ENCODE results near the gene LYZL2.
"Not testable (repeated sequence)": the region's sequence is repeated elsewhere in the genome, so short reads cannot be mapped to it uniquely, and the experiment has no call there.

The LYZL2 gene

DNA sequence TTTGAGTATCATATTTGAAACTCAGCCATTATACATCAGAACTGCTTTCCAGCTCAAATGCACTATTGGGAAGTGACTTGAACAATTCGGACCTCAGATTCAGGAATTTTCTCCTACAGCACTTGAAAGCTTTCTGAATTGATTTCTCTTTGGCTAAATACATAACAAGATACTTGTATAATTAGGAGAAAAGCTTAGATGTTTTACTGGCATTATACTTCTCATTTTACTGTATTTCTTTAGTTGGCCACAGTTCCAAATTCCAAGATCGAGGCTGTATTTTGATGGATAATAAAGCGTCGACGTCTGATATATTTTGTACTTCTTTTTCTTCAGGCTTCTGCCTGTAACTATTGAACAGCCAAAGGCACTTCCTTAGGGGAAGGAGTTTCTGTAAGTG lies 26.7 kb upstream of the LYZL2 start:
- Histone ChIP-seq H3K27me3 (ENCODE audit: control insufficient read depth, insufficient read depth, low read length) (no peaks in the 10 kb centered on the region), H3K36me3 (ENCODE audit: control insufficient read depth, insufficient read depth, low read length) (no peaks in the 10 kb centered on the region), H3K4me1 (ENCODE audit: control insufficient read depth, insufficient read depth, low read length) (no peaks in the 10 kb centered on the region), H3K9ac (ENCODE audit: low read depth, low read length) (no peak overlapping the region), H3K4me3 (ENCODE audit: low read depth, low read length) (no peak overlapping the region), H3K9me3 (ENCODE audit: control insufficient read depth, insufficient read depth, low read length) (no peaks in the 10 kb centered on the region)

DNA sequence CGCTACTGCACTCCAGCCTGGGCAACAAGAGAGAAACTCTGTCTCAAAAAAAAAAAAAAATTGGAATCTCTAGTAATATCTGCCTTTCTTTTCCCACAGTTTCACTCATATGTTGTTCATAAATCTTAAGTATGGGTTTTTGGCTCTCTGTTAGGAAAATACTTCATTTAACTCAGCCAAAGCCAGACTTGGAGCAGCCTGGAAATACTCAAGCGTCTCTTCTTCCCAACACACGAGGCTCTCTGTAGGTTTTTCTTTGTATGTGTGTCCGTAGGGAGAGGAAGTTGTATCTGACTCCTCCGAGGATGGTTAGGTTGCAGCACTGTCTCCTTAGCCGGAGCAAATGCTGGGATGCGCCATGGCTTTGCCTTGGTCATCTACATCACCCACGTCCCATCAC lies 25.4 kb upstream of the LYZL2 start:
- H3K36me3 ChIP-seq (ENCODE audit: control insufficient read depth, insufficient read depth, low read length); H3K4me3 ChIP-seq (ENCODE audit: low read depth, low read length); H3K4me1 ChIP-seq (ENCODE audit: control insufficient read depth, insufficient read depth, low read length); H3K9me3 ChIP-seq (ENCODE audit: control insufficient read depth, insufficient read depth, low read length); H3K9ac ChIP-seq (ENCODE audit: low read depth, low read length); H3K27me3 ChIP-seq (ENCODE audit: control insufficient read depth, insufficient read depth, low read length): not testable (repeated sequence)

DNA sequence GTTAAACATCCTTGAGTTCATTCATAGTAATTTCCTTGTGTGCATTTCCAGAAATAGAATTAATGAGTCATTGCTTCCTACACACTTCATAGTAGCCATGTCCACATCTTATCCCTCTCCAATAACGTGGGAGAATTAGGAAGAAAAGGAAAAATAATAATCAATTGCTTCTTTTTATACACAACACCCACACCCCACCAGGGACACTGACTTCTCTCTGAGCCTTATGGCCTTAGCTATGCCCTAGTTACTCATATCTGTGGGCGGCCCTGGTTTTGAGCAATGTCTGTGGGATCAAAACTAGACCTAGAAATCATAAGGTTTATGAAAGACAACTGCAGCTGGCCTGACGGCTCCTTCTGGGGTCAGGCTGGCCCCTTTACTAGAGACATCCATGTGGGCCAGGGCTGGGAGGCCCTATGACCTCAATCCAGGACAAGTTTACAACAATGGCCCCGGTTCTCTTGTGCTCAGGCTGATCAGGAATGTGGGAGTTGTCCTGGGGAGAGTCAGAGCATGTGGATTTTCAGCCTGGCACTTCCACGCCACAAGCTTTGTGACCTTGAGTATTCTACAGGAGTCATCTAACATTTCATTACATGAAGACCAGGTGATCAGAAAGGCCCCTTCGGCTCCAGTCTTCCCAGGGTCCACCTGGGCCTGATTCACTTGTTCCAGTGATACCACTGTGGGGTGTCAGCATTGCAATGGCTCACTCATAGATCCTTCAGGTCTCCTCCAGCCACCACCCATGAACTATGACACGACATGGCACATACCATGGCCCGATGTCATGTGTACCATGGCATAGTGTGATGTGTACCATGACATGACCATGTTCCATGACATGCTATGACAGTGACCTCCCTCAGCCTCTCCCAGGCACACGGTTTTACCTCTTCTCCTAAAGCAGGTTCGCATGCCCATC lies 22.2 kb upstream of the LYZL2 start:
- not testable (repeated sequence) for H3K9ac ChIP-seq (ENCODE audit: low read depth, low read length); H3K36me3 ChIP-seq (ENCODE audit: control insufficient read depth, insufficient read depth, low read length); H3K4me3 ChIP-seq (ENCODE audit: low read depth, low read length); H3K4me1 ChIP-seq (ENCODE audit: control insufficient read depth, insufficient read depth, low read length); H3K9me3 ChIP-seq (ENCODE audit: control insufficient read depth, insufficient read depth, low read length); H3K27me3 ChIP-seq (ENCODE audit: control insufficient read depth, insufficient read depth, low read length)

DNA sequence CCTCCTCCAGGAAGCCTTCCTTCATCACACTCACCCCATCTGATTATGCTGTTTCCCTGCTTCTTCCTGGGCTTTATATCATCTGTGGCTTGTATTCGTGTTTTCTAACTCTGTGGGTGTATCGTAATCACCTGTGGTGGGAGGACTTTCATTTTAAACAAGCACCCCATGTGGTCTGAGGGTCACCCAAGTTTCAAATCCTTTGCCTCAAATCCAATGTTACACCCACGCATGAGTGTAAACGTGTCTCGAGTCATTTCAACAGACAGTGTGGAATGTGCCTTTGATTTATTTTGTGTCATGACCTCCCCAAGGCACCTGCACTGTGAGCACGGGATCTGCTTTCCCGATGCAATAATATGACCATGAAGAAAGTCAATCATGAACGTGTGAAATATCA lies 17.5 kb upstream of the LYZL2 start:
- Histone ChIP-seq H3K4me1 (ENCODE audit: control insufficient read depth, insufficient read depth, low read length) (peaks cover 5% of the 10 kb centered on the region), H3K9me3 (ENCODE audit: control insufficient read depth, insufficient read depth, low read length) (no peaks in the 10 kb centered on the region), H3K9ac (ENCODE audit: low read depth, low read length) (no peak overlapping the region), H3K27me3 (ENCODE audit: control insufficient read depth, insufficient read depth, low read length) (no peaks in the 10 kb centered on the region), H3K4me3 (ENCODE audit: low read depth, low read length) (no peak overlapping the region), H3K36me3 (ENCODE audit: control insufficient read depth, insufficient read depth, low read length) (no peaks in the 10 kb centered on the region)

DNA sequence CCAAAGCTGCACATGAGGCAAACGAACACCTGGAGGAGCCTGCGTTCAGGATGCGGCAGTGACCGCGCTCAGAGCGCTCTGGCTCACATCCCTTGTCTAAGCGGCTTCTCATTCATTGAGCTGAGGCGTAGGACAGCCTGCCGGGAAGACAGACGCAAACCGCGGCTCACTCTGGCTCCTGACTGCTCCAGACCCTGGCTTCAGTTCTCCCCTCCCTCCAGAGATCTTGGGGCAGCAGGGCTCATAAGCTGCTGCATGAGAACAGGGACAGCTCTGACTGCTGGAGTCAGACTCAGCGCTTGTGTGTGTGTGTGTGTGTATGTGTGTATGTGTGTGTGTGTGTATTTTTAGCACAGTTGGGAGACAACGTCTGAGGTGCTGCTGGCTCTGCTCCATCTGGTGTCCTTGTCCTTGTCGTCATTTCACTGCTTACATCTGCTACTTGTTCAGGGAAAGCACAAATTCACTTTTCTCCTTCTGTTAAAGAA lies 15.8 kb upstream of the LYZL2 start:
- Histone ChIP-seq H3K4me1 (ENCODE audit: control insufficient read depth, insufficient read depth, low read length) (peaks cover 5% of the 10 kb centered on the region), H3K9me3 (ENCODE audit: control insufficient read depth, insufficient read depth, low read length) (no peaks in the 10 kb centered on the region), H3K4me3 (ENCODE audit: low read depth, low read length) (no peak overlapping the region), H3K36me3 (ENCODE audit: control insufficient read depth, insufficient read depth, low read length) (no peaks in the 10 kb centered on the region), H3K27me3 (ENCODE audit: control insufficient read depth, insufficient read depth, low read length) (no peaks in the 10 kb centered on the region), H3K9ac (ENCODE audit: low read depth, low read length) (no peak overlapping the region)

DNA sequence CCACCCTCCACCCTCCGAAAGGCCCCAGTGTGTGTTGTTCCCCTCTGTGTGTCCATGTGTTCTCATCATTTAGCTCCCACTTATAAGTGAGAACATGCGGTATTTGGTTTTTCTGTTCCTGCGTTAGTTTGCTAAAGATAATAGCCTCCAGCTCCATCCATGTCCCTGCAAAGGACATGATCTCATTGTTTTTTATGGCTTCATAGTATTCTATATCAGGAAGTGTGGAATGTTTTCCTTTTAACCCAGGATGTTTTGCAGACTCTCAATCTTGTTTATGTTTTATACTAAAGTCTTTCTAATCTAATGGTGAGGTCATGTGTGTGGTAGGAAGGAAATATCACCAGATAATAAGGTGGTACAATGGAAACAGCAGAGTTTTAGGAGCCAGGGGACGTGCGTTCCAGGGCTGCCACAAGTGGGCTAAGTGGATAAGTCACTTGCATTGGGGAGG lies 14.9 kb upstream of the LYZL2 start:
- H3K9me3 ChIP-seq (ENCODE audit: control insufficient read depth, insufficient read depth, low read length); H3K36me3 ChIP-seq (ENCODE audit: control insufficient read depth, insufficient read depth, low read length); H3K9ac ChIP-seq (ENCODE audit: low read depth, low read length); H3K4me3 ChIP-seq (ENCODE audit: low read depth, low read length); H3K27me3 ChIP-seq (ENCODE audit: control insufficient read depth, insufficient read depth, low read length); H3K4me1 ChIP-seq (ENCODE audit: control insufficient read depth, insufficient read depth, low read length): not testable (repeated sequence)

DNA sequence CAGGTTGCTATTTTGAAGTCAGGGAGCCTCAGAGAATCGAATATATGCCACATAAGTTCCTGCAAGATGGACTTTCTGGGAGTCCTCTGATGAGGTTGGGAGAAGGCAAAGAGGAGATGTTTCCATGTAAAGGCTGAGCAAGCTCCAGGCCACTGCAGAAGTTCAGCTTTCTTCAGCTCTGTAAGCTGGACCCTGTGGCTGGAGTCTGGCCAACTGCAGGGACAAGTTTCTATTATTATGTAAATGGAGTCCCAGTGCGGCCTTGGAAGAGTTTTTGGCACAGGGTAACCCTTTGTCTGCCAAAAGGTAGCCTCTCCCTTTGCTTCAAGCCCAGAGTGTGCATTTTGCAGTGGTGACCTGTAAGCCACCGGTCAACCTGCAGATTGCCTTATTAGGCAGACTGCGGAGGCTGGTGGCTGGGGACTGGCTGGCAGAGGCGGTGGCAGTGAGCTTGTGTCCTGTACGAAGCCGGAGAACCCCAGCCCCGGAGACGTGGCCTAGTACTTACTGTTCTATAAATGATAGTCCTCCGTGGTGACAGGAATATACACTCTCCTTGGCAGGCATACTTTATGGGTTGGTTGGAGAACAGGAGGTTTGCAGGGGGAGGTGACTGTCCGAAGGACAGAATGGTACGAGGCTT lies 14.1 kb upstream of the LYZL2 start:
- not testable (repeated sequence) for H3K9ac ChIP-seq (ENCODE audit: low read depth, low read length); H3K27me3 ChIP-seq (ENCODE audit: control insufficient read depth, insufficient read depth, low read length); H3K36me3 ChIP-seq (ENCODE audit: control insufficient read depth, insufficient read depth, low read length); H3K9me3 ChIP-seq (ENCODE audit: control insufficient read depth, insufficient read depth, low read length); H3K4me3 ChIP-seq (ENCODE audit: low read depth, low read length); H3K4me1 ChIP-seq (ENCODE audit: control insufficient read depth, insufficient read depth, low read length)

DNA sequence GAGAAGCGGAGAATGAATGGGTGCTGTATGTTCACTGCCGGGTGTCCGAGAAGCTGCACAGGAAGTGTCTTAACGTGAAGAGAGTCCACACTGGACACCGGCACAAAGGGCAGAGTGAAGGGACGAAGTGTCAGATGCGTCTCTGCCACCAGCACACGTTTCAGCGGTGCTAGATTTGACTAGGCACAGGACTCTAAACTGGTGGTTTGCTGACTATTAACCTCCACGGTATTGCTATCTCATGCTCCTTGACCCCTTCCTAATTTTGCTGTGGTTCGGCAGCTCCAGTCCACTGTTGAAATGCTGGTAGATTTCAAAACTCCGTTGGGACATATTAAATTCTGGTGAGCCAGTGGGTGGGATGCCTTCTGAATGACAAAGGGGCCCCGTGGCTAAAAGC lies 13.3 kb upstream of the LYZL2 start:
- not testable (repeated sequence) for H3K4me1 ChIP-seq (ENCODE audit: control insufficient read depth, insufficient read depth, low read length); H3K4me3 ChIP-seq (ENCODE audit: low read depth, low read length); H3K27me3 ChIP-seq (ENCODE audit: control insufficient read depth, insufficient read depth, low read length); H3K36me3 ChIP-seq (ENCODE audit: control insufficient read depth, insufficient read depth, low read length); H3K9me3 ChIP-seq (ENCODE audit: control insufficient read depth, insufficient read depth, low read length); H3K9ac ChIP-seq (ENCODE audit: low read depth, low read length)

DNA sequence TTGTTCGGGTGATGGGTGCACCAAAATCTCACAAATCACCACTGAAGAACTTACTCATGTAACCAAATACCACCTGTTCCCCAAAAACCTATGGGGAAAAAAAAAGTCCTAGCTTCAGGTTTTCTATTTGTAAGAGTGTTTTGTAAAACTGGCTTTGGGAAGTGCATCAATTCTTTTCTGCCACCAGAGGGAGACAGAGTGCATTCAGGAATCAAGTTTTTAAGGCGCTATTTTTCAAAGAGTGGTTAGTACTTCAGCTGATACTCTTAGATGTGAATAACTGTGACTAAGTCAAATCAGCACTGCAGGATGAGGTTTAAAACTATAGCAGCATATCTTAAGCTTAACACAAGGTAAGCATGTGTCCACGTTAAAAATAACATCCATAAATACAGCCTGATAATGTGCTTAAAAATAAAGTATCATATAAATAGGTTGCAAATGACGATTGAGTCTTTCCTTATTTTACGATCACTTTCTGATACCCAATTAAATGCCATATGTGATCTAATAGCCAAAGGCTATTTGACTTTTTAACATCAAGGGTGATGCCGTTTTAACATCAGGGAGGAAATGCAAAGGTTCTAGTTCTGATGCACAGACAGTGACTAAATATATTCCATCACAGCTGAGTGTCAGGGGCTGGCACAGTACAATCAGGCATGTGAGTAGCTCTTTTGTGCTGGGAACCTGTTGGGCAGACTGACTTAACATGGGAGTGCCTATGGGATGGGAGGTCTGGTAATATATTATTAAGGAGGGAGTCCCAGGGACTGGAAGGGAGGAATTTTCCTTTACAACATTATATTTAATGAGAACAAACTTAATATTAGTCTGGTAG lies 10.6 kb upstream of the LYZL2 start:
- no peaks in the 10 kb centered on the region for H3K9me3 ChIP-seq (ENCODE audit: control insufficient read depth, insufficient read depth, low read length)
- no peak overlapping the region for H3K9ac ChIP-seq (ENCODE audit: low read depth, low read length)
- H3K4me1 ChIP-seq (ENCODE audit: control insufficient read depth, insufficient read depth, low read length): peaks cover 5% of the 10 kb centered on the region
- H3K27me3 ChIP-seq (ENCODE audit: control insufficient read depth, insufficient read depth, low read length): no peaks in the 10 kb centered on the region
- H3K4me3 ChIP-seq (ENCODE audit: low read depth, low read length): no peak overlapping the region
- H3K36me3 ChIP-seq (ENCODE audit: control insufficient read depth, insufficient read depth, low read length): no peaks in the 10 kb centered on the region

DNA sequence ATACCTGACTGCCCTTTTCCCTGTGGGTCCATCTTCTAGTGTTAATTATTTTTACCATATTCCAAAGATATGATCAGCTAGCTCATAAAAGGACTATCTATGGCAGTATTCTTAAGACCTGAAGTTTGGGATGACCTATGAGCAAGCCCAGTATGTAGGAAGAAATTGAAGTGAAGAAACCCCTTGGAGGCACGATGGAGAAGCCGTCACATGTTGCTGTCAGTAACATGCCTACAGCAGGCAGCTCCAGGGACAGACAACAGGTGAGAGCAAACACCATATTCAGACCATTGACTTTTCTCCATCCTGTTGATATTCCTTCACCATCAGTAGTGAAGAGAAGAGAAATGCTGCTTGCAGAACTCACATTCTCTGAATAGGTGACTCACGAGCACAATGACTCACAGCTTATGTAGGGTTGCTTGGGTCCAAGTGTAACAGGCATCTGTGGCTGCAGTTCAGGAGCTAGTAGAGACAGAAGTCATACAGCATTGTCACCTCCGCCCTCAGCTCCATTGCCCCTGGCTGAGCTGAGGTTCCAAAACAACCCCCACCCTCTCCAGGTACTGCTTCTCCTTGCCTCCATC lies 8.4 kb upstream of the LYZL2 start:
- Histone ChIP-seq H3K36me3 (ENCODE audit: control insufficient read depth, insufficient read depth, low read length) (no peaks in the 10 kb centered on the region), H3K27me3 (ENCODE audit: control insufficient read depth, insufficient read depth, low read length) (no peaks in the 10 kb centered on the region), H3K4me1 (ENCODE audit: control insufficient read depth, insufficient read depth, low read length) (peaks cover 2% of the 10 kb centered on the region), H3K4me3 (ENCODE audit: low read depth, low read length) (no peak overlapping the region), H3K9me3 (ENCODE audit: control insufficient read depth, insufficient read depth, low read length) (no peaks in the 10 kb centered on the region), H3K9ac (ENCODE audit: low read depth, low read length) (no peak overlapping the region)

DNA sequence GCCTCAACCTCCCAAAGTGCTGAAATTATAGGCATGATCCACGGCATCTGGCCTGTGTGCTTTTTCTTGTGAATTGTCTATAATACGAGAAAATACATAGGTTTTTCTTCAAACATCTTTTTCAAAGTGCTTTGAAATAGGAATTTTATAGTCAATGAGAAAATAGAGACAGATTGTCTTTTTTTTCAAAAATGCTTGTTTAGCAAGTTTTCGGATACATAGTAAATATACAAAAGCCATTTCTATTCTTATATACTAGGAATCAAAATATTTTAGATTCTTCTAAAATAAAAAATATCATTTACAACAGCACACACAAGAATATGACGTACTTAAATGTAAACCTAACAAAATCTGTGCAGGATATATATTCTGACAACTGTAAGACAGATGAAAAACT lies 1.6 kb upstream of the LYZL2 start:
- Histone ChIP-seq H3K4me1 (ENCODE audit: control insufficient read depth, insufficient read depth, low read length) (no peaks in the 10 kb centered on the region), H3K4me3 (ENCODE audit: low read depth, low read length) (no peak overlapping the region), H3K9me3 (ENCODE audit: control insufficient read depth, insufficient read depth, low read length) (no peaks in the 10 kb centered on the region), H3K9ac (ENCODE audit: low read depth, low read length) (no peak overlapping the region), H3K36me3 (ENCODE audit: control insufficient read depth, insufficient read depth, low read length) (no peaks in the 10 kb centered on the region), H3K27me3 (ENCODE audit: control insufficient read depth, insufficient read depth, low read length) (no peaks in the 10 kb centered on the region)
